ENCODE measurements around the gene POLR2A. TPM values are rescaled to one million over a fixed set of nuclear protein-coding genes. Genes with fewer than 3 reads are reported as not detected.

Gene POLR2A
- total RNA-seq, 1 donor from 2014 or later = 32.7 TPM

DNA sequence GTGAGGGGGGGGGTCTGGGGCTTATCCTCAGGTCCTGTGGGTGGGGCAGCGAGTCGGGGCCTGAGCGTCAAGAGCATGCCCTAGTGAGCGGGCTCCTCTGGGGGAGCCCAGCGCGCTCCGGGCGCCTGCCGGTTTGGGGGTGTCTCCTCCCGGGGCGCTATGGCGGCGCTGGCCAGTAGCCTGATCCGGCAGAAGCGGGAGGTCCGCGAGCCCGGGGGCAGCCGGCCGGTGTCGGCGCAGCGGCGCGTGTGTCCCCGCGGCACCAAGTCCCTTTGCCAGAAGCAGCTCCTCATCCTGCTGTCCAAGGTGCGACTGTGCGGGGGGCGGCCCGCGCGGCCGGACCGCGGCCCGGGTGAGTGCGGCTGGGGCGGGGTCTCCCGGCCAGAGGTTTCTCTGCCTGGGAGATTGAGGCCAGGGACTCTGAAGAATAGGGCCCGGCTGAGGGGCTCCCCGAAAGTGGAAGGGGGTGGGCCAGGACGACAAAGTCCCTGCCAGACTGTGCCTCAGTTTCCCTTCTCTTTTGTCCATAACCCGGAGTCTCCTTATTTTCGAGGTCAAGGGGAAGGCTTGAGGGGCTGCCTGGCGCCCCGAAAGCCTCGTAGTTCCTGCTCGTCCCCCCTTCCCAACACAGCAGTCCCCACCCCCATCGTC lies 44.6 kb upstream of the POLR2A start, which contains the start of gene FGF11:
Gene FGF11 (plus strand): TSS at position 51 of the 651 bp plus-strand sequence. CDS start 109 bp downstream, at position 160.
- H3K79me2 ChIP-seq (ENCODE audit: low read depth) = no peaks in the 10 kb centered on the region
- H3K9me3 Mint-ChIP-seq = no peaks in the 10 kb centered on the region
- no peaks in the 10 kb centered on the region for H3K36me3 Mint-ChIP-seq
- peak within 1 kb of the TSS; percentile 96 for H3K4me3 Mint-ChIP-seq
- H3K36me3 ChIP-seq = no peaks in the 10 kb centered on the region
- DNase-seq (ENCODE audit: low spot score) = peak; percentile 56
- H3K4me3 ChIP-seq = peak within 1 kb of the TSS; percentile 74
- peaks cover 24% of the 10 kb centered on the region for H3K4me1 ChIP-seq
- peaks cover 51% of the 10 kb centered on the region for H3K4me1 Mint-ChIP-seq
- H3K4me2 ChIP-seq = peak within 1 kb of the TSS; percentile 93
- peaks cover 69% of the 10 kb centered on the region for H3K27me3 ChIP-seq
- peak within 1 kb of the TSS; percentile 53 for H3K9ac ChIP-seq
- TF ChIP-seq EZH2 (IDR thresholded peaks at IDR 0.05) (peak; percentile 19), CTCF (IDR thresholded peaks at IDR 0.05) (no peak), EZH2phosphoT487 (IDR thresholded peaks at IDR 0.05) (peak; percentile 50)
- H3K9me3 ChIP-seq (ENCODE audit: low read depth) = no peaks in the 10 kb centered on the region
- peak within 1 kb of the TSS; percentile 84 for H2AFZ ChIP-seq (replicated peaks)
- H3F3A ChIP-seq (ENCODE audit: low read depth) = peaks cover 50% of the 10 kb centered on the region
- H3K27me3 Mint-ChIP-seq (ENCODE audit: insufficient read depth, low read depth) = peaks cover 38% of the 10 kb centered on the region
- no peak within 1 kb of the TSS for H3K27ac ChIP-seq
- H3K27ac Mint-ChIP-seq = peak within 1 kb of the TSS; percentile 99
- no peaks in the 10 kb centered on the region for H4K20me1 ChIP-seq (ENCODE audit: low read depth)

GRCh38 chr17:7440113-7440833 lies 43.9 kb upstream of the POLR2A start:
- Histone ChIP-seq H3K79me2 (ENCODE audit: low read depth) (no peaks in the 10 kb centered on the region), H3K4me2 (peak overlapping the region; percentile 93), H3K9ac (peak overlapping the region; percentile 53), H2AFZ (replicated peaks) (peak overlapping the region; percentile 81), H3K4me1 (peaks cover 26% of the 10 kb centered on the region), H4K20me1 (ENCODE audit: low read depth) (no peaks in the 10 kb centered on the region), H3K27me3 (peaks cover 70% of the 10 kb centered on the region), H3K36me3 (no peaks in the 10 kb centered on the region), H3K27ac (no peak overlapping the region), H3K4me3 (peak overlapping the region; percentile 74), H3K9me3 (ENCODE audit: low read depth) (no peaks in the 10 kb centered on the region), H3F3A (ENCODE audit: low read depth) (peaks cover 57% of the 10 kb centered on the region)
- DNase-seq (ENCODE audit: low spot score) = peak; percentile 73
- Mint-ChIP-seq H3K4me3 (peak overlapping the region; percentile 96), H3K27ac (peak overlapping the region; percentile 99), H3K27me3 (ENCODE audit: insufficient read depth, low read depth) (peaks cover 35% of the 10 kb centered on the region), H3K36me3 (no peaks in the 10 kb centered on the region), H3K9me3 (no peaks in the 10 kb centered on the region), H3K4me1 (peaks cover 53% of the 10 kb centered on the region)
- TF ChIP-seq CTCF (IDR thresholded peaks at IDR 0.05) = no peak
- TF ChIP-seq EZH2 (IDR thresholded peaks at IDR 0.05) = no peak
- TF ChIP-seq EZH2phosphoT487 (IDR thresholded peaks at IDR 0.05) = no peak

DNA sequence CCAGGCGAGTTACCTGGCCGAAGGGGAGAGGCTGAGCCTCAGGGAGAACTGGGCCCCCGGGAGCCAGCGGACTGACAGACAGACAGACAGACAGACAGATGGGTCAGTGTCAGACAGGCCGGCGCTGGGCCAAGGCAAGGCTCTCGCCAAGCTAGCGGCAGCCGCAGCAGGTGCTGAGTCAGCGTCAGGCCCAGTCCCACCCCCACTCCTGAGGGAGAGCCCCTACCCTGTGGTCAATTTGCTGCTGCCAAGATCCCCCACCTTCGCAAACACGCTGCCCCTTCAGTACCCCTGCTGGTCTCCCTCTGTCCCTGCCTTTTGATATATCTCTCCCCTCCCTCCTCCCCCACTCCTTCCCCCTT lies 43.4 kb upstream of the POLR2A start:
- H3K4me3 Mint-ChIP-seq = peak overlapping the region; percentile 96

More for the DNA sequence above, 43.4 kb upstream of the POLR2A start:
- Histone ChIP-seq H3K4me1 (peaks cover 26% of the 10 kb centered on the region), H3K9ac (no peak overlapping the region), H3K79me2 (ENCODE audit: low read depth) (no peaks in the 10 kb centered on the region), H3K4me3 (peak overlapping the region; percentile 74), H4K20me1 (ENCODE audit: low read depth) (no peaks in the 10 kb centered on the region), H3K27me3 (peaks cover 65% of the 10 kb centered on the region), H3K9me3 (ENCODE audit: low read depth) (no peaks in the 10 kb centered on the region), H3F3A (ENCODE audit: low read depth) (peaks cover 57% of the 10 kb centered on the region), H3K36me3 (no peaks in the 10 kb centered on the region), H3K4me2 (peak overlapping the region; percentile 93), H2AFZ (replicated peaks) (peak overlapping the region; percentile 81), H3K27ac (no peak overlapping the region)
- TF ChIP-seq EZH2 (IDR thresholded peaks at IDR 0.05) = no peak
- TF ChIP-seq EZH2phosphoT487 (IDR thresholded peaks at IDR 0.05) = no peak
- TF ChIP-seq CTCF (IDR thresholded peaks at IDR 0.05) = peak; percentile 13
- Mint-ChIP-seq H3K9me3 (no peaks in the 10 kb centered on the region), H3K36me3 (no peaks in the 10 kb centered on the region), H3K27me3 (ENCODE audit: insufficient read depth, low read depth) (peaks cover 33% of the 10 kb centered on the region), H3K4me1 (peaks cover 56% of the 10 kb centered on the region), H3K27ac (peak overlapping the region; percentile 99)
- DNase-seq (ENCODE audit: low spot score) = peak; percentile 66

Measured in neural progenitor cell (in vitro differentiated cells).